Liver (tissue), 9 donors: ENCODE measurements around the gene KMT5B. TPM values are rescaled to one million over a fixed set of nuclear protein-coding genes. Genes with fewer than 3 reads are reported as not detected.

Experiments
- DNase-seq: peaks from one replicate; pipeline ENCODE4 v3.0.0-alpha.2; 2017; ENCODE audit warnings: low spot score
- H3K27ac ChIP-seq, 2 donors: one replicate each; pipeline ENCODE4 v1.7.0; 2013; ENCODE audit warnings: inconsistent platforms in 2 of 2, low read length in 2 of 2, control low read depth in 1 of 2, low read depth in 1 of 2, mild to moderate bottlenecking in 1 of 2
- H3K27me3 ChIP-seq, 4 donors: one replicate each; pipeline versions ENCODE4 v1.6.1 to v1.7.0; 2013; ENCODE audit warnings: low read length in 3 of 4, inconsistent platforms in 1 of 4, mild to moderate bottlenecking in 1 of 4, moderate library complexity in 1 of 4; ENCODE audit not compliant: control insufficient read depth in 4 of 4, insufficient read depth in 4 of 4
- H3K36me3 ChIP-seq, 4 donors: one replicate each; pipeline versions ENCODE4 v1.6.1 to v1.7.0; 2013; ENCODE audit warnings: low read length in 3 of 4, mild to moderate bottlenecking in 3 of 4, low read depth in 1 of 4, moderate library complexity in 1 of 4; ENCODE audit not compliant: control insufficient read depth in 4 of 4, insufficient read depth in 3 of 4
- H3K4me1 ChIP-seq, 4 donors: one replicate each; pipeline versions ENCODE4 v1.6.1 to v1.7.0; 2013; ENCODE audit warnings: low read length in 3 of 4, mild to moderate bottlenecking in 3 of 4, moderate library complexity in 1 of 4; ENCODE audit not compliant: control insufficient read depth in 4 of 4, insufficient read depth in 4 of 4
- H3K4me3 ChIP-seq, 3 donors: one replicate each; pipeline versions ENCODE4 v1.6.1 to v1.7.0; 2013; ENCODE audit warnings: low read length in 3 of 3, control low read depth in 1 of 3, low read depth in 1 of 3, mild to moderate bottlenecking in 1 of 3
- H3K9ac ChIP-seq, 2 donors: one replicate each; pipeline ENCODE4 v1.7.0; 2013; ENCODE audit warnings: low read length in 2 of 2, mild to moderate bottlenecking in 2 of 2, moderate library complexity in 2 of 2, control low read depth in 1 of 2, low read depth in 1 of 2
- H3K9me3 ChIP-seq, 4 donors: one replicate each; pipeline versions ENCODE4 v1.6.1 to v1.7.0; 2013; ENCODE audit warnings: low read length in 3 of 4; ENCODE audit not compliant: control insufficient read depth in 4 of 4
- ATF3 ChIP-seq: IDR thresholded peaks from 2 replicates; pipeline ENCODE4 v1.6.1; 2016; ENCODE audit warnings: antibody characterized with exemption
- EGR1 ChIP-seq, 2 donors: IDR thresholded peaks; 2 replicates each; pipeline ENCODE4 v1.6.1; 2016 to 2018; ENCODE audit warnings: antibody characterized with exemption in 2 of 2, low read depth in 2 of 2
- FOXA1 ChIP-seq: IDR thresholded peaks from 2 replicates; pipeline ENCODE4 v1.6.1; 2016; ENCODE audit warnings: antibody characterized with exemption
- FOXA2 ChIP-seq: IDR thresholded peaks from 2 replicates; pipeline ENCODE4 v1.6.1; 2016; ENCODE audit warnings: antibody characterized with exemption
- GABPA ChIP-seq, 2 donors: IDR thresholded peaks in 1 of 2; conservative IDR thresholded peaks in 1 of 2; 2 replicates each; pipeline ENCODE4 v1.6.1; 2016; ENCODE audit warnings: antibody characterized with exemption in 2 of 2, mild to moderate bottlenecking in 1 of 2, moderate library complexity in 1 of 2
- HNF4A ChIP-seq, 2 donors: conservative IDR thresholded peaks; 2 replicates each; pipeline ENCODE4 v1.6.1; 2016; ENCODE audit warnings: antibody characterized with exemption in 2 of 2, mild to moderate bottlenecking in 2 of 2
- HNF4G ChIP-seq: IDR thresholded peaks from 2 replicates; pipeline ENCODE4 v1.6.1; 2016; ENCODE audit warnings: antibody characterized with exemption
- JUND ChIP-seq, 2 donors: IDR thresholded peaks; 2 replicates each; pipeline ENCODE4 v1.6.1; 2016; ENCODE audit warnings: antibody characterized with exemption in 2 of 2
- NR2F2 ChIP-seq: IDR thresholded peaks from 2 replicates; pipeline ENCODE4 v1.6.1; 2016; ENCODE audit warnings: antibody characterized with exemption
- RAD21 ChIP-seq, 2 donors: IDR thresholded peaks; 2 replicates each; pipeline ENCODE4 v1.6.1; 2016; ENCODE audit warnings: antibody characterized with exemption in 2 of 2, mild to moderate bottlenecking in 2 of 2
- REST ChIP-seq: IDR thresholded peaks from 2 replicates; pipeline ENCODE4 v1.6.1; 2016; ENCODE audit warnings: antibody characterized with exemption, mild to moderate bottlenecking
- RXRA ChIP-seq, 2 donors: IDR thresholded peaks; 2 replicates each; pipeline ENCODE4 v1.6.1; 2017 to 2018; ENCODE audit warnings: antibody characterized with exemption in 2 of 2, mild to moderate bottlenecking in 1 of 2
- SP1 ChIP-seq: IDR thresholded peaks from 2 replicates; pipeline ENCODE4 v1.6.1; 2018; ENCODE audit warnings: antibody characterized with exemption, mild to moderate bottlenecking
- TAF1 ChIP-seq: conservative IDR thresholded peaks from 2 replicates; pipeline ENCODE4 v1.6.1; 2016; ENCODE audit warnings: antibody characterized with exemption, mild to moderate bottlenecking
- YY1 ChIP-seq: IDR thresholded peaks from 2 replicates; pipeline ENCODE4 v1.6.1; 2016; ENCODE audit warnings: antibody characterized with exemption, mild to moderate bottlenecking
- ZBTB33 ChIP-seq: IDR thresholded peaks from 2 replicates; pipeline ENCODE4 v1.6.1; 2016; ENCODE audit warnings: antibody characterized with exemption
- WGBS: extraction: QIAGEN DNeasy Blood & Tissue Kit; methylation state at CpG from one replicate; pipeline ENCODE4 v1.1.7; 2013; 5-methylcytosine and 5-hydroxymethylcytosine counted together
- polyA plus RNA-seq, 2 donors: library from polyadenylated mRNA; stranded (reverse) in 1 of 2; unstranded in 1 of 2; fragments of 200-250 nt in 1 of 2; fragments of >200 nt in 1 of 2; fragmentation: Nextera tagmentation in 1 of 2; extraction: Ambion mirVana in 1 of 2; gene quantifications; one replicate each; pipeline versions ENCODE4 v1.2.1 to v1.2.3, GENCODE V29; 2013 to 2015
- total RNA-seq, 2 donors: library from RNA; depleted of rRNA; stranded (reverse); fragments of >200 nt; gene quantifications; one replicate each; pipeline ENCODE4 v1.2.3, GENCODE V29; 2014
- TF ChIP-seq, protein P1 (sequence below): fragments of 150-350 bp; IDR thresholded peaks from 2 replicates; pipeline ENCODE4 v1.5.1; 2017; ENCODE audit warnings: improper control_type of control experiment, low read depth, low read length; ENCODE audit not compliant: missing input control
- TF ChIP-seq, protein P2 (sequence below): IDR thresholded peaks from 2 replicates; pipeline ENCODE4 v1.6.1; 2016; ENCODE audit warnings: antibody characterized with exemption
- donor health status: healthy.
- donor health status: healthy.
- donor health status: healthy.
- donor health status: healthy.
- donor health status: healthy.

KMT5B gene
- total and polyA plus RNA-seq, 4 donors = 8.7 to 33.8 (median 14.8) TPM

DNA sequence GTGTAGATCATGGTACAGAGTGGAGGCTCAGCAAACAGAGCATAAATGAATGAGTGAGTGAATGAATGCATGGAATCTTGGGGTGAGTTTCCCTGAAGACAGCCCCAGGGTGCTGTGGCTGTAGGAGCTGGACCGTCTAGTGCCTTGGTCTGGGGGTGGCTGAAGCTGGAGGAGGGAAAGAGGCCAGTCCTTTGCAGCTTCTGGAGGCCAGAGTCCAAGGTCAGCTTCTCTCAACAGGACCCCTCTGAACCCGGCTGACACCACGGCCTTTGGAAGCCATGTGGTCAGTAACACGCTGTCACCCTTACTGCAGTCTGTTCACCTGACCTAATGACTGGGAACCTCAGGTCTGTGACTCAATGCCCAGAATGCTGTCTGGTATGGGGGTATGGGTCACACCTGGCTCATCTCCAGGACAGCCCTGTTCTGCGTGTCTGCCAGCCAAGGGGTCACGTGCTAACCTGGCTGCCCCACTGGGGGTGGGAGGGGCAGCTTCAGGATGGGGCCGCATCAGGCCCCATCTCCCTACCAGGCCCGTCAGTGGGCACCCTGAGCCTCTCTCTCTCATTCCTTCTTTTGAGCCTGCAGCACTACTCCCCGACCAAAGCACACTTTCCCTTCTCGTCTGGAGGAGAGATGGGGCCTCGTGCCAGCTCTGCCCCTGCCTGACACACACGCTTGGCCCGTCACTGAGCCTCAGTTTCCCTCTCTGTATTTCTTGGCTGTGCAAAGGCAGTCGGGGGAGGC lies 67.8 kb downstream of the KMT5B start:
- Histone ChIP-seq H3K36me3 (no peaks in the 10 kb centered on the region), H3K9ac (no peak overlapping the region), H3K27me3 (no peaks in the 10 kb centered on the region), H3K4me1 (peaks cover 28 to 55% (median 41%) of the 10 kb centered on the region in 4 donors), H3K4me3 (no peak overlapping the region), H3K27ac (peak overlapping the region; percentile 88 to 98), H3K9me3 (no peaks in the 10 kb centered on the region)
- DNase-seq = peak; percentile 62
- 37% methylated on average over 14 of the region's 14 CpGs for WGBS
- TF ChIP-seq YY1 (peak; percentile 16), FOXA1 (no peak), SP1 (peak; percentile 81), EGR1 (IDR thresholded peaks at IDR 0.05; ENCODE audit: low read depth in 2 of 2) (no peak), RXRA (IDR thresholded peaks at IDR 0.05) (peak; percentile 94 to 98), GABPA (IDR thresholded peaks at IDR 0.05 in 1 of 2, conservative IDR thresholded peaks at IDR 0.05 in 1 of 2) (peak in 1 of 2 donors; percentile 21), TAF1 (no peak), ZBTB33 (peak; percentile 53), JUND (IDR thresholded peaks at IDR 0.05) (peak in 1 of 2 donors; percentile 64), HNF4G (peak; percentile 60), FOXA2 (no peak), REST (no peak), RAD21 (IDR thresholded peaks at IDR 0.05) (peak in 1 of 2 donors; percentile 18), NR2F2 (peak; percentile 46), HNF4A (conservative IDR thresholded peaks at IDR 0.05) (peak; percentile 92), ATF3 (peak; percentile 11)
- TF ChIP-seq, protein P1, sequence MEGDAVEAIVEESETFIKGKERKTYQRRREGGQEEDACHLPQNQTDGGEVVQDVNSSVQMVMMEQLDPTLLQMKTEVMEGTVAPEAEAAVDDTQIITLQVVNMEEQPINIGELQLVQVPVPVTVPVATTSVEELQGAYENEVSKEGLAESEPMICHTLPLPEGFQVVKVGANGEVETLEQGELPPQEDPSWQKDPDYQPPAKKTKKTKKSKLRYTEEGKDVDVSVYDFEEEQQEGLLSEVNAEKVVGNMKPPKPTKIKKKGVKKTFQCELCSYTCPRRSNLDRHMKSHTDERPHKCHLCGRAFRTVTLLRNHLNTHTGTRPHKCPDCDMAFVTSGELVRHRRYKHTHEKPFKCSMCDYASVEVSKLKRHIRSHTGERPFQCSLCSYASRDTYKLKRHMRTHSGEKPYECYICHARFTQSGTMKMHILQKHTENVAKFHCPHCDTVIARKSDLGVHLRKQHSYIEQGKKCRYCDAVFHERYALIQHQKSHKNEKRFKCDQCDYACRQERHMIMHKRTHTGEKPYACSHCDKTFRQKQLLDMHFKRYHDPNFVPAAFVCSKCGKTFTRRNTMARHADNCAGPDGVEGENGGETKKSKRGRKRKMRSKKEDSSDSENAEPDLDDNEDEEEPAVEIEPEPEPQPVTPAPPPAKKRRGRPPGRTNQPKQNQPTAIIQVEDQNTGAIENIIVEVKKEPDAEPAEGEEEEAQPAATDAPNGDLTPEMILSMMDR = no peak
- TF ChIP-seq, protein P2, sequence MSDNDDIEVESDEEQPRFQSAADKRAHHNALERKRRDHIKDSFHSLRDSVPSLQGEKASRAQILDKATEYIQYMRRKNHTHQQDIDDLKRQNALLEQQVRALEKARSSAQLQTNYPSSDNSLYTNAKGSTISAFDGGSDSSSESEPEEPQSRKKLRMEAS = peak; percentile 81
